Mesenchymal stem cell (in vitro differentiated cells and primary cell): ENCODE results near the gene FUT1.

Experiments used
- DNase-seq: peaks from one replicate; pipeline ENCODE4 v3.0.0-alpha.2; 2013
- H2AFZ ChIP-seq: one replicate; pipeline ENCODE4 v1.6.1; 2013; ENCODE audit warnings: low read depth, mild to moderate bottlenecking, control low read depth, inconsistent platforms, low read length, moderate library complexity
- H2AK5ac ChIP-seq: 2 replicates; pipeline ENCODE4 v1.6.1; 2013; ENCODE audit warnings: low read length, moderate library complexity, mild to moderate bottlenecking, inconsistent platforms; ENCODE audit not compliant: severe bottlenecking
- H2BK120ac ChIP-seq: one replicate; pipeline ENCODE4 v1.6.1; 2013; ENCODE audit warnings: low read depth, mild to moderate bottlenecking, inconsistent platforms, low read length, moderate library complexity
- H2BK12ac ChIP-seq, 2 experiments: one replicate each; pipeline ENCODE4 v1.6.1; 2013; ENCODE audit warnings: inconsistent platforms in 2 of 2, low read length in 2 of 2, mild to moderate bottlenecking in 2 of 2, moderate library complexity in 2 of 2, control low read depth in 1 of 2
- H2BK15ac ChIP-seq: one replicate; pipeline ENCODE4 v1.6.1; 2013; ENCODE audit warnings: mild to moderate bottlenecking, low read depth, inconsistent platforms; ENCODE audit not compliant: poor library complexity, severe bottlenecking
- H2BK5ac ChIP-seq: 2 replicates; pipeline ENCODE4 v1.6.1; 2013; ENCODE audit warnings: low read depth, mild to moderate bottlenecking, low read length, control low read depth, inconsistent platforms; ENCODE audit not compliant: poor library complexity, severe bottlenecking
- H3K14ac ChIP-seq, 2 experiments: one replicate each; pipeline ENCODE4 v1.6.1; 2013; ENCODE audit warnings: inconsistent platforms in 2 of 2, low read length in 2 of 2, control low read depth in 1 of 2, mild to moderate bottlenecking in 1 of 2, moderate library complexity in 1 of 2
- H3K18ac ChIP-seq, 2 experiments: one replicate each; pipeline ENCODE4 v1.6.1; 2013; ENCODE audit warnings: inconsistent platforms in 2 of 2, low read length in 2 of 2, control low read depth in 1 of 2, low read depth in 1 of 2, mild to moderate bottlenecking in 1 of 2
- H3K23ac ChIP-seq, 2 experiments: one replicate each; pipeline ENCODE4 v1.6.1; 2013; ENCODE audit warnings: inconsistent platforms in 2 of 2, low read length in 2 of 2, mild to moderate bottlenecking in 2 of 2, moderate library complexity in 2 of 2, control low read depth in 1 of 2
- H3K27ac ChIP-seq: 2 replicates; pipeline ENCODE4 v1.5.1; 2013; ENCODE audit warnings: mild to moderate bottlenecking, moderate library complexity, low read length, control low read depth, inconsistent platforms; ENCODE audit not compliant: poor library complexity, severe bottlenecking
- H3K27me3 ChIP-seq, 2 experiments: 2 replicates each; pipeline versions ENCODE4 v1.6.1 to v1.7.0; 2013; ENCODE audit warnings: low read length in 2 of 2, mild to moderate bottlenecking in 2 of 2, moderate library complexity in 2 of 2, control low read depth in 1 of 2, inconsistent platforms in 1 of 2; ENCODE audit not compliant: control insufficient read depth in 1 of 2, insufficient read depth in 1 of 2
- H3K36me3 ChIP-seq, 2 experiments: 2 replicates each; pipeline versions ENCODE4 v1.6.1 to v1.7.0; 2013; ENCODE audit warnings: low read length in 2 of 2, control low read depth in 1 of 2, inconsistent platforms in 1 of 2, low read depth in 1 of 2, mild to moderate bottlenecking in 1 of 2; ENCODE audit not compliant: insufficient read depth in 2 of 2, control insufficient read depth in 1 of 2
- H3K4ac ChIP-seq, 2 experiments: one replicate each; pipeline ENCODE4 v1.6.1; 2013; ENCODE audit warnings: inconsistent platforms in 2 of 2, low read length in 2 of 2, mild to moderate bottlenecking in 2 of 2, moderate library complexity in 2 of 2, control low read depth in 1 of 2, low read depth in 1 of 2
- H3K4me1 ChIP-seq: 2 replicates; pipeline ENCODE4 v1.6.1; 2013; ENCODE audit warnings: low read depth, low read length, control low read depth; ENCODE audit not compliant: control insufficient read depth, insufficient read depth
- H3K4me2 ChIP-seq: 2 replicates; pipeline ENCODE4 v1.6.1; 2013; ENCODE audit warnings: low read length, mild to moderate bottlenecking, inconsistent platforms; ENCODE audit not compliant: poor library complexity, severe bottlenecking
- H3K4me3 ChIP-seq, 2 experiments: 2 replicates each; pipeline versions ENCODE4 v1.5.1 to v1.7.0; 2013; ENCODE audit warnings: low read length in 2 of 2, mild to moderate bottlenecking in 2 of 2, control low read depth in 1 of 2, low read depth in 1 of 2; ENCODE audit not compliant: insufficient read depth in 1 of 2
- H3K79me1 ChIP-seq: replicated peaks from 2 replicates; pipeline ENCODE4 v1.6.1; 2013; ENCODE audit warnings: mild to moderate bottlenecking, control low read depth, low read length, inconsistent platforms; ENCODE audit not compliant: poor library complexity, severe bottlenecking
- H3K9ac ChIP-seq: 2 replicates; pipeline ENCODE4 v1.7.0; 2013; ENCODE audit warnings: mild to moderate bottlenecking, low read length, moderate library complexity
- H3K9me3 ChIP-seq: 2 replicates; pipeline ENCODE4 v1.7.0; 2013; ENCODE audit warnings: mild to moderate bottlenecking, low read length; ENCODE audit not compliant: control insufficient read depth
- H4K8ac ChIP-seq: one replicate; pipeline ENCODE4 v1.6.1; 2013; ENCODE audit warnings: inconsistent platforms, mild to moderate bottlenecking, low read length, moderate library complexity
- H4K91ac ChIP-seq: one replicate; pipeline ENCODE4 v1.6.1; 2013; ENCODE audit warnings: mild to moderate bottlenecking, low read length, inconsistent platforms
- WGBS: methylation state at CpG from one replicate; pipeline ENCODE4 v1.1.7; 2013; ENCODE audit warnings: mixed read lengths; 5-methylcytosine and 5-hydroxymethylcytosine counted together

Gene FUT1

DNA sequence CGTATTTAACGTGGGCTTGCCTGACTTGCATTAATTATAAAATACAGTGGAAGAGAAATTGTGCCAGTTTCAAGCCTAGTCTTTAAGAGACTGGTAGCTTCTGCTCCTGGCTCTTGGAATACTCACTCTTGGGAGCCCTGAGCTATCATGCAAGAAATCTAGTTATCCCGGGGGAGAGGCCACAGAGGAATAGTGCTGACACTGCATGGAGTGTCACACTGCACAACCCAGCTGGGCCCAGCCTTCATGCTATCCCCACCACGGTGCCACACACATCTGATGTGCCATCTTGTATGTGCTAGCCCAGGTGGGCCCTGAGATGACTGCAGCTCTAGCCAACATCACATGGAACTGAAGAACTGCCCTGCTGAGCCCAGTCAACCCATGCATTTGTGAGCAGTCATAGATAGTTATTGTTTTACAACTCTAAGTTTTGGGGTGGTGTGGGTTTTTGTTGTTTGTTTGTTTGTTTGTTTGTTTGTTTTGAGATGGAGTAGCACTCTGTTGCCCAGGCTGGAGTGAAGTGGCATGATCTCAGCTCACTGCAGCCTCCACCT is 41.3 kb downstream of the FUT1 start:
- peaks cover 3% of the 10 kb centered on the region for H3K9me3 ChIP-seq
- no peak overlapping the region for H3K4me3 ChIP-seq
- no peak overlapping the region for H4K8ac ChIP-seq
- no peak overlapping the region for H3K14ac ChIP-seq
- no peak overlapping the region for H3K4me2 ChIP-seq
- H2BK15ac ChIP-seq = no peak overlapping the region
- no peak overlapping the region for H3K18ac ChIP-seq
- H3K27me3 ChIP-seq = no peaks in the 10 kb centered on the region
- H3K27ac ChIP-seq = no peak overlapping the region
- H2AFZ ChIP-seq = no peak overlapping the region
- no peak overlapping the region for H2BK5ac ChIP-seq
- no peak overlapping the region for H2BK120ac ChIP-seq
- DNase-seq = no peak
- no peak overlapping the region for H3K4ac ChIP-seq
- no peak overlapping the region for H3K9ac ChIP-seq
- no peak overlapping the region for H3K23ac ChIP-seq
- no peak overlapping the region for H2AK5ac ChIP-seq
- 97% methylated on average over 4 of the region's 4 CpGs for WGBS
- peaks cover 24% of the 10 kb centered on the region for H3K4me1 ChIP-seq
- peaks cover 18% of the 10 kb centered on the region for H3K79me1 ChIP-seq
- no peak overlapping the region for H2BK12ac ChIP-seq
- H3K36me3 ChIP-seq = no peaks in the 10 kb centered on the region
- H4K91ac ChIP-seq = no peak overlapping the region

DNA sequence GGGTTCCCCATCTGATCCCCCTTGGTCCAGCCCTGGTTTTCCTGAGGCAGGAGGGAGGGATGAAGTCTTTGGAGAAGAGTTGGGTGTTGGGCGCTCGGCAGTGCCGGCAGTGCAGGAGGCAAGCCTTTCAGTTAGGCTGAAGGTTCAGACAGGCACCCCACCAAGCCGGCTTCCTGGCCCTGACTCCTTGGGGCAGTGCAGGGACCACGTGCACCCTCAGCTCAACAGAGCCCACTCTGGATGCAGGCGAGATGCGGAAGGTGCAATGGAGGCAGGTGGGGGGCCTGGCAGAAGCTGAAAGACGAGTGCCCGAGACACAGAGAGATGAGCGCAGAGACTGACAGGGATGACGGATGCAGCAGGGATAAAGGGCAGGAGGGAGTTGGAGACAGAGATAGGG is 44.0 kb downstream of the FUT1 start:
- Histone ChIP-seq H3K9ac (no peak overlapping the region), H2BK5ac (no peak overlapping the region), H3K18ac (no peak overlapping the region), H3K9me3 (peaks cover 3% of the 10 kb centered on the region), H3K27ac (no peak overlapping the region), H3K4me2 (no peak overlapping the region), H3K14ac (no peak overlapping the region), H4K8ac (no peak overlapping the region), H3K79me1 (peaks cover 8% of the 10 kb centered on the region), H4K91ac (no peak overlapping the region), H3K4me3 (no peak overlapping the region), H2BK12ac (no peak overlapping the region), H3K36me3 (peaks cover 2 to 6% of the 10 kb centered on the region in 2 experiments), H3K4me1 (peaks cover 14% of the 10 kb centered on the region), H2BK15ac (no peak overlapping the region), H3K23ac (no peak overlapping the region), H3K4ac (no peak overlapping the region), H2AK5ac (no peak overlapping the region), H3K27me3 (no peaks in the 10 kb centered on the region), H2AFZ (no peak overlapping the region), H2BK120ac (no peak overlapping the region)
- DNase-seq = no peak
- 58% methylated on average over 11 of the region's 11 CpGs for WGBS

DNA sequence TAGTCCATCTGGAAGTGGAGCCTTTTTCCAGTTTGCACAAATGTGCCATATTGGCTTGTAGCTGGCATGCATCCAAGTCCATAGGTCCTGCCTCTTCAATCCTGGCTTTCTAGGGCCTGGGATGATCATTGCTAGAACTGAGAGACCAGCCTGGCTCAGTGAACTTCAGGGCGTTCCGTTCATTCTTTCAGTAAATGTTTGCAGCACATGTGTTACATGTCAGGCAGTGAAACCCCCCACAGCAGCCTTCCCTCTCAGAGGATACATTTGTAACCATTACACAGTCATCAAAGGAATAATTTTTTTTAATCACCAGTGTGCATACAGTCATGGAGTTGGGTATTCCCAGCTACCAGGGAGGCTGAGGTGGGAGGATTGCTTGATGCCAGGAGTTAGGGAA is 47.0 kb downstream of the FUT1 start:
- no peaks in the 10 kb centered on the region for H3K27me3 ChIP-seq
- H3K9me3 ChIP-seq = no peaks in the 10 kb centered on the region
- DNase-seq = no peak
- H3K36me3 ChIP-seq = peaks cover 7 to 15% of the 10 kb centered on the region in 2 experiments
- no peak overlapping the region for H2BK5ac ChIP-seq
- no peak overlapping the region for H3K23ac ChIP-seq
- no peak overlapping the region for H3K4ac ChIP-seq
- H2BK120ac ChIP-seq = no peak overlapping the region
- H3K27ac ChIP-seq = no peak overlapping the region
- no peak overlapping the region for H3K4me3 ChIP-seq
- no peak overlapping the region for H2BK15ac ChIP-seq
- no peak overlapping the region for H3K14ac ChIP-seq
- no peak overlapping the region for H3K4me2 ChIP-seq
- no peaks in the 10 kb centered on the region for H3K79me1 ChIP-seq
- H2AFZ ChIP-seq = no peak overlapping the region
- no peak overlapping the region for H3K9ac ChIP-seq
- H2AK5ac ChIP-seq = no peak overlapping the region
- 40% methylated on average over 2 of the region's 2 CpGs for WGBS
- no peak overlapping the region for H4K91ac ChIP-seq
- H3K4me1 ChIP-seq = peaks cover 6% of the 10 kb centered on the region
- H4K8ac ChIP-seq = no peak overlapping the region
- no peak overlapping the region for H2BK12ac ChIP-seq
- H3K18ac ChIP-seq = no peak overlapping the region

DNA sequence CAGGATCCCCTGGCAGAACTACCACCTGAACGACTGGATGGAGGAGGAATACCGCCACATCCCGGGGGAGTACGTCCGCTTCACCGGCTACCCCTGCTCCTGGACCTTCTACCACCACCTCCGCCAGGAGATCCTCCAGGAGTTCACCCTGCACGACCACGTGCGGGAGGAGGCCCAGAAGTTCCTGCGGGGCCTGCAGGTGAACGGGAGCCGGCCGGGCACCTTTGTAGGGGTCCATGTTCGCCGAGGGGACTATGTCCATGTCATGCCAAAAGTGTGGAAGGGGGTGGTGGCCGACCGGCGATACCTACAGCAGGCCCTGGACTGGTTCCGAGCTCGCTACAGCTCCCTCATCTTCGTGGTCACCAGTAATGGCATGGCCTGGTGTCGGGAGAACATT is 49.1 kb downstream of the FUT1 start:
- Histone ChIP-seq H3K9me3 (no peaks in the 10 kb centered on the region), H4K8ac (no peak overlapping the region)
- WGBS = 97% methylated on average over 23 of the region's 23 CpGs

More for the DNA sequence above, 49.1 kb downstream of the FUT1 start:
- H3K4ac ChIP-seq = no peak overlapping the region
- no peaks in the 10 kb centered on the region for H3K27me3 ChIP-seq
- H3K36me3 ChIP-seq = peaks cover 7 to 15% of the 10 kb centered on the region in 2 experiments
- H3K18ac ChIP-seq = no peak overlapping the region
- no peak overlapping the region for H3K4me2 ChIP-seq
- H2BK120ac ChIP-seq = no peak overlapping the region
- no peak overlapping the region for H3K27ac ChIP-seq
- no peak overlapping the region for H2BK5ac ChIP-seq
- no peak overlapping the region for H2AK5ac ChIP-seq
- no peak overlapping the region for H3K9ac ChIP-seq
- H3K79me1 ChIP-seq = no peaks in the 10 kb centered on the region
- H2BK12ac ChIP-seq = no peak overlapping the region
- no peak overlapping the region for H3K23ac ChIP-seq
- no peak overlapping the region for H2BK15ac ChIP-seq
- no peak overlapping the region for H2AFZ ChIP-seq
- H3K4me1 ChIP-seq = peaks cover 4% of the 10 kb centered on the region
- H3K4me3 ChIP-seq = no peak overlapping the region
- H4K91ac ChIP-seq = no peak overlapping the region
- H3K14ac ChIP-seq = no peak overlapping the region
- no peak for DNase-seq
